Activated T-helper 17 cell treated with anti-CD3 and anti-CD28 coated beads, Interleukin-2, amount 50 U/mL, for 72 hours (primary cell): Measurements from ENCODE around the gene PRKCA. TPM values are rescaled to one million over a fixed set of nuclear protein-coding genes. Genes with fewer than 3 reads are reported as not detected.

Experiments used
- ATAC-seq: fragments of 150-1000 bp; cut with Tn5 transposase; replicated peaks from 2 replicates; pipeline ENCODE4 v1.10.0; 2021; ENCODE audit warnings: mild to moderate bottlenecking, moderate library complexity
- H3K27ac Mint-ChIP-seq: one replicate; pipeline ENCODE4 v1.8.0; 2022; ENCODE audit warnings: mixed read lengths
- H3K27me3 Mint-ChIP-seq: one replicate; pipeline ENCODE4 v1.8.0; 2022; ENCODE audit warnings: mixed read lengths
- H3K36me3 Mint-ChIP-seq: one replicate; pipeline ENCODE4 v1.8.0; 2022; ENCODE audit warnings: low read depth, mild to moderate bottlenecking, mixed read lengths
- H3K4me1 Mint-ChIP-seq: one replicate; pipeline ENCODE4 v1.8.0; 2022; ENCODE audit warnings: mixed read lengths
- H3K4me3 Mint-ChIP-seq: one replicate; pipeline ENCODE4 v1.8.0; 2022; ENCODE audit warnings: mild to moderate bottlenecking, mixed read lengths
- H3K9me3 Mint-ChIP-seq: one replicate; pipeline ENCODE4 v1.8.0; 2022; ENCODE audit warnings: mixed read lengths
- total RNA-seq, 2 donors: library from RNA; stranded (reverse); gene quantifications; one replicate each; pipeline ENCODE4 v1.2.3, GENCODE V29; 2022

Gene PRKCA
- total RNA-seq, 2 donors from 2014 or later = 58.2 to 86.0 TPM

- Mint-ChIP-seq H3K4me1 (peaks cover 48% of the 10 kb centered on the region), H3K9me3 (no peaks in the 10 kb centered on the region), H3K4me3 (no peak overlapping the region), H3K27ac (peak overlapping the region; percentile 77), H3K27me3 (no peaks in the 10 kb centered on the region), H3K36me3 (peaks cover 6% of the 10 kb centered on the region)
- ATAC-seq = no peak
Observed at GRCh38 chr17:66543526-66543925, 241.1 kb downstream of the PRKCA start.

GRCh38 chr17:66545918-66546317 lies 243.5 kb downstream of the PRKCA start:
- peaks cover 49% of the 10 kb centered on the region for H3K4me1 Mint-ChIP-seq
- H3K27me3 Mint-ChIP-seq = no peaks in the 10 kb centered on the region
- ATAC-seq = no peak
- no peaks in the 10 kb centered on the region for H3K9me3 Mint-ChIP-seq
- H3K4me3 Mint-ChIP-seq = no peak overlapping the region
- H3K36me3 Mint-ChIP-seq = peaks cover 6% of the 10 kb centered on the region
- H3K27ac Mint-ChIP-seq = no peak overlapping the region

GRCh38 chr17:66547151-66547865 lies 244.9 kb downstream of the PRKCA start:
- Mint-ChIP-seq H3K27ac (peak overlapping the region; percentile 89), H3K4me3 (peak overlapping the region; percentile 56), H3K27me3 (no peaks in the 10 kb centered on the region), H3K36me3 (peaks cover 6% of the 10 kb centered on the region), H3K4me1 (peaks cover 37% of the 10 kb centered on the region), H3K9me3 (no peaks in the 10 kb centered on the region)
- peak; percentile 88 for ATAC-seq

GRCh38 chr17:66548158-66548557 lies 245.7 kb downstream of the PRKCA start:
- peak; percentile 52 for ATAC-seq
- Mint-ChIP-seq H3K4me1 (peaks cover 30% of the 10 kb centered on the region), H3K27ac (peak overlapping the region; percentile 89), H3K27me3 (no peaks in the 10 kb centered on the region), H3K4me3 (peak overlapping the region; percentile 56), H3K36me3 (peaks cover 8% of the 10 kb centered on the region), H3K9me3 (no peaks in the 10 kb centered on the region)

GRCh38 chr17:66548659-66549310 lies 246.4 kb downstream of the PRKCA start:
- Mint-ChIP-seq H3K36me3 (peaks cover 14% of the 10 kb centered on the region), H3K27me3 (no peaks in the 10 kb centered on the region), H3K4me1 (peaks cover 34% of the 10 kb centered on the region), H3K4me3 (peak overlapping the region; percentile 56), H3K9me3 (no peaks in the 10 kb centered on the region), H3K27ac (peak overlapping the region; percentile 89)
- no peak for ATAC-seq

GRCh38 chr17:66549311-66549704 lies 246.9 kb downstream of the PRKCA start:
- Mint-ChIP-seq H3K27me3 (no peaks in the 10 kb centered on the region), H3K9me3 (no peaks in the 10 kb centered on the region), H3K36me3 (peaks cover 16% of the 10 kb centered on the region), H3K27ac (no peak overlapping the region), H3K4me1 (peaks cover 34% of the 10 kb centered on the region), H3K4me3 (no peak overlapping the region)
- ATAC-seq = no peak

- peaks cover 16% of the 10 kb centered on the region for H3K36me3 Mint-ChIP-seq
- no peaks in the 10 kb centered on the region for H3K9me3 Mint-ChIP-seq
- no peak for ATAC-seq
- peak overlapping the region; percentile 29 for H3K27ac Mint-ChIP-seq
- peaks cover 34% of the 10 kb centered on the region for H3K4me1 Mint-ChIP-seq
- no peaks in the 10 kb centered on the region for H3K27me3 Mint-ChIP-seq
- no peak overlapping the region for H3K4me3 Mint-ChIP-seq
Observed at GRCh38 chr17:66549731-66550207, 247.4 kb downstream of the PRKCA start.

- H3K27me3 Mint-ChIP-seq = no peaks in the 10 kb centered on the region
- no peak overlapping the region for H3K27ac Mint-ChIP-seq
- no peak for ATAC-seq
- peaks cover 27% of the 10 kb centered on the region for H3K36me3 Mint-ChIP-seq
- H3K4me3 Mint-ChIP-seq = no peak overlapping the region
- H3K4me1 Mint-ChIP-seq = peaks cover 32% of the 10 kb centered on the region
- no peaks in the 10 kb centered on the region for H3K9me3 Mint-ChIP-seq
Observed at GRCh38 chr17:66551839-66552238, 249.4 kb downstream of the PRKCA start.

- no peak overlapping the region for H3K4me3 Mint-ChIP-seq
- H3K27me3 Mint-ChIP-seq = no peaks in the 10 kb centered on the region
- H3K36me3 Mint-ChIP-seq = peaks cover 29% of the 10 kb centered on the region
- ATAC-seq = no peak
- H3K9me3 Mint-ChIP-seq = no peaks in the 10 kb centered on the region
- no peak overlapping the region for H3K27ac Mint-ChIP-seq
- H3K4me1 Mint-ChIP-seq = peaks cover 30% of the 10 kb centered on the region
Observed at GRCh38 chr17:66552371-66552770, 250.0 kb downstream of the PRKCA start.

- no peak for ATAC-seq
- Mint-ChIP-seq H3K4me1 (peaks cover 13% of the 10 kb centered on the region), H3K36me3 (peaks cover 24% of the 10 kb centered on the region), H3K4me3 (no peak overlapping the region), H3K9me3 (no peaks in the 10 kb centered on the region), H3K27me3 (no peaks in the 10 kb centered on the region), H3K27ac (no peak overlapping the region)
Observed at GRCh38 chr17:66555605-66556004, 253.2 kb downstream of the PRKCA start.

- peak; percentile 38 for ATAC-seq
Observed at GRCh38 chr17:66557200-66557599, 254.8 kb downstream of the PRKCA start.

GRCh38 chr17:66557886-66558285 lies 255.5 kb downstream of the PRKCA start:
- Mint-ChIP-seq H3K4me1 (peaks cover 19% of the 10 kb centered on the region), H3K36me3 (peaks cover 24% of the 10 kb centered on the region), H3K27ac (peak overlapping the region; percentile 32), H3K27me3 (no peaks in the 10 kb centered on the region), H3K4me3 (no peak overlapping the region), H3K9me3 (no peaks in the 10 kb centered on the region)
- no peak for ATAC-seq

More at GRCh38 chr17:66557200-66557599, 254.8 kb downstream of the PRKCA start:
- no peak overlapping the region for H3K27ac Mint-ChIP-seq
- H3K36me3 Mint-ChIP-seq = peaks cover 24% of the 10 kb centered on the region
- no peak overlapping the region for H3K4me3 Mint-ChIP-seq
- H3K9me3 Mint-ChIP-seq = no peaks in the 10 kb centered on the region
- H3K27me3 Mint-ChIP-seq = no peaks in the 10 kb centered on the region
- H3K4me1 Mint-ChIP-seq = peaks cover 19% of the 10 kb centered on the region

- no peak for ATAC-seq
- Mint-ChIP-seq H3K27ac (no peak overlapping the region), H3K4me1 (peaks cover 24% of the 10 kb centered on the region)
Observed at GRCh38 chr17:66560691-66561090, 258.3 kb downstream of the PRKCA start.

GRCh38 chr17:66562119-66562518 lies 259.7 kb downstream of the PRKCA start:
- Mint-ChIP-seq H3K27me3 (no peaks in the 10 kb centered on the region), H3K9me3 (no peaks in the 10 kb centered on the region), H3K27ac (no peak overlapping the region), H3K36me3 (peaks cover 5% of the 10 kb centered on the region), H3K4me1 (peaks cover 27% of the 10 kb centered on the region), H3K4me3 (no peak overlapping the region)
- no peak for ATAC-seq

More at GRCh38 chr17:66560691-66561090, 258.3 kb downstream of the PRKCA start:
- Mint-ChIP-seq H3K36me3 (peaks cover 13% of the 10 kb centered on the region), H3K4me3 (no peak overlapping the region), H3K9me3 (no peaks in the 10 kb centered on the region), H3K27me3 (no peaks in the 10 kb centered on the region)

GRCh38 chr17:66564992-66565465 lies 262.6 kb downstream of the PRKCA start:
- peak overlapping the region; percentile 18 for H3K27ac Mint-ChIP-seq
- peaks cover 27% of the 10 kb centered on the region for H3K4me1 Mint-ChIP-seq
- no peak for ATAC-seq
- no peaks in the 10 kb centered on the region for H3K9me3 Mint-ChIP-seq
- no peaks in the 10 kb centered on the region for H3K27me3 Mint-ChIP-seq
- H3K4me3 Mint-ChIP-seq = no peak overlapping the region
- peaks cover 11% of the 10 kb centered on the region for H3K36me3 Mint-ChIP-seq
